ENCODE data around the gene ADAMTS15. TPM values are rescaled to one million over a fixed set of nuclear protein-coding genes. Genes with fewer than 3 reads are reported as not detected.

Gene ADAMTS15
- 35.1 TPM for total RNA-seq

DNA sequence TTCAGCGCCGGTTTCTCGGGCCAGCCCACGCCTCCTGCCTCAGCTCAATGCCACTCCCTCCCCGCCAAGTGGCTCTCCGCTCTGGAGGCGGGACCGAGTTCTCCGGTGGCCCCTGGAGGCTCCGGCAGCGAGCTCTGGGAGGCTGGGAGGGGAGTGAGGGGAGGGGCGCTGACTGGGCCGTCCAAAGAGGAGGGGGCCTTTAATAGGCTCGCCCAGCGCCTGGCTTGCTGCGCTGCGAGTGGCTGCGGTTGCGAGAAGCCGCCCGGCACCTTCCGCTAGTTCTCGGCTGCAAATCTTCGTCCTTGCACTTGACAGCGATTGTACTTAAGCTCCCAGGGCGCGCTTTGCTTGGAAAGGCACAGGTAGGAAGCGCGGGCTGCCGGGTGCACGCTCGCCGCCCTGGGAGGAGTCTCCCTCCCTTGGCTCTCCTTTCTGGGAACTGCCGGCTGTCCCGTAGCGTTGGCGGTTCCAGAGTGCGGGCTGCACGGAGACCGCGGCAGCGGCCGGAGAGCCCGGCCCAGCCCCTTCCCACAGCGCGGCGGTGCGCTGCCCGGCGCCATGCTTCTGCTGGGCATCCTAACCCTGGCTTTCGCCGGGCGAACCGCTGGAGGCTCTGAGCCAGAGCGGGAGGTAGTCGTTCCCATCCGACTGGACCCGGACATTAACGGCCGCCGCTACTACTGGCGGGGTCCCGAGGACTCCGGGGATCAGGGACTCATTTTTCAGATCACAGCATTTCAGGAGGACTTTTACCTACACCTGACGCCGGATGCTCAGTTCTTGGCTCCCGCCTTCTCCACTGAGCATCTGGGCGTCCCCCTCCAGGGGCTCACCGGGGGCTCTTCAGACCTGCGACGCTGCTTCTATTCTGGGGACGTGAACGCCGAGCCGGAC, at the start of gene ADAMTS15:
TSS of gene ADAMTS15 (plus strand) at position 230 of the 894 bp plus-strand sequence. CDS start at position 559, 329 bp downstream.
- DNase-seq, result peak; percentile 97

GRCh38 chr11:130399196-130399595, 49.2 kb upstream of the ADAMTS15 start:
- DNase-seq, result no peak

DNA sequence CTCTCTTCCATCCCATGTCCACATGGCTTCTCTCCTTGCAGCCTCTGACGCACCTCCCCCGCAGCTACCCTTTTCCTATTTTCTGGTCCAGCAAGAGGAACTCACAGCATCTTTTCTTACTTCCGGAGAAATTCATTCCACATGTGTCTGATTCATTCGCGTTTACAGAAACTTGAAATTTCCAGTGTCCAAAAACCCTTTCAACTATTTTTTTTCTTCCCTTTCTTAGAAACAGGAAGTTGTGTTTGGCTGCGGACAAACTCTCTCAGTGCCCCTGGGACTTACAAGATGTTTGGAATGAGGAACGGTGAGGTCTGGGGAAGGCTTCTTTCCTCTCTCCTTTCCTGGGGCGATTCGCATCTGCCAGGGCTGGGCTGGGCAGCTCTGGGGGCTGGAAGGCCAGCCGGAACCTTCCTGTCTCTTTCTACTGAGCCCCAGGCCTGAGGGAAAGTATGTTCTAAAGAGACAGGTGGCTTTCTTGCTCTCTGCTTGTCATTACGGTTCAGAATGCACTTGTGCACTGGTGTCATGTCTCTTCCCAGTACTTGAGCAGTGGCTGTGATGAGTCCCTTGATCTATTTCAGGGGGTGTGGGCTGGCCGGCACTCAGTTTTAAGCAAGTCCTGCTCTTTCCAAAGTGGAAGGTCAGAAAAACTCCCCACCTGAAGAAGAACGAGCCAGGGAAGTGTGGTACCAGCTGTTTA, 47.5 kb upstream of the ADAMTS15 start:
- peak; percentile 89 for DNase-seq

- DNase-seq, result no peak
Observed at GRCh38 chr11:130402570-130402969, 45.9 kb upstream of the ADAMTS15 start.

- DNase-seq, result peak; percentile 97
Observed at GRCh38 chr11:130403271-130403804, 45.1 kb upstream of the ADAMTS15 start.

DNA sequence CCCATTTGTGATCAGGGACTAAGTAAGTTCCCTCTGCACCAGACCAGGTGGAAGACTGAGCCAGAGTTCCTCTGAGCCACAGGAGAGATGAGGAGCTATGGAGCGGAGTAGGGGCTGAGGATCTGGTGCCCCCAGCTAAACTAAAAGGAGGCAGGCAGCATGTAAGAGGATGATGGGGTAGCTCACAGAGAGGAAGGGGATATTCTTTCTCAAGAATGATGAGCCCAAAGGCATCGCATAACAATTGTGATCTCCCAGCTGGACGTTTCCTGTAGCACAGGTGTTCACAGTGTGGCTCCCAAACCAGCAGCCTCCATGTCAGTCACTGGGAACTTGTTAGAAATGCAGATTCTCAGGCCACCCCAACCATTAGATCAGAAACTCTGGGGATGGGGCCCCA, 44.5 kb upstream of the ADAMTS15 start:
- DNase-seq, result no peak

DNA sequence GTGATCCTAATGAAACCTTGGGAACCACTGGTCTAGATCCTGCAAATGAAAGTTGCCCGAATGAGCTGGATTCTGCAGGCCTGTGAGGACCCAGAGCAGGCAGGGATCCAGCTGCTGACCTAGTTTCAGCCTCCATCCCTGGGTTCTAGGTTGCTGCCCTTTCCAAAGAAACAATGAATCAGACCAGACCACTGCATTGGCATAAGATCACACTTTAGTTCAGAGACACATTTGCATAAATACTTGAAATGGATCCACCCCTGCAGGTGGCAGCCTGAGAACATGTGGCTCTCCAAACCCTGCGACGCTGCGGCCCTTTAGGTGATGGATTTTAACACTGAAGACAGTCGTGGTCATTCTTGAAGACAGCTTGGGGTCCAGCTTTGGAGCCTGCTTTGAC, 43.7 kb upstream of the ADAMTS15 start:
- DNase-seq, result no peak

- no peak for DNase-seq
Observed at GRCh38 chr11:130405428-130405827, 43.0 kb upstream of the ADAMTS15 start.

- peak; percentile 64 for DNase-seq
Observed at GRCh38 chr11:130407978-130408377, 40.5 kb upstream of the ADAMTS15 start.

DNA sequence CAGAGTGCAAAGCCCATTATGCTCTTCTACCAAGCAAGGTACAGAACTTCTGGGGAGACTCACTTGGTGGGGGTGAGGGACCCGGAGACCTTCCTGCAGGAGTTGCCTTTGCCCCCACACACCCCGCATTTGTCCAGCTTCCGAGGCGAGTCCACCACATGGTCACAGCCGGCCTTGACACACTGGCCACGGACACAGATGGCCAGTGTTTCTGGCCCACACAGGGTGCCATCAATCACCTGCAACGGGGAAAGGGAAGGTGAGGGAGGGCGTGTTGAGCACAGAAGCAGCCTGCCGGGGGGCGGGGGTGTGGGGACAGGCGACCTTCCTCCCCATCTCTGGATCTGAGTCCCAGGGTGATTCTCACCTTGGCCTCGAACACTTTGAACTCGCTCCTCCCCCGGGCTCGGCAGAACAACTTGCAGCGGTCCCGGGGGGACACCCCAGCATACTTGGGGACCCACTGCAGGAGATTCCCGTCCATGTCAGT, 40.0 kb upstream of the ADAMTS15 start:
- no peak for DNase-seq

DNA sequence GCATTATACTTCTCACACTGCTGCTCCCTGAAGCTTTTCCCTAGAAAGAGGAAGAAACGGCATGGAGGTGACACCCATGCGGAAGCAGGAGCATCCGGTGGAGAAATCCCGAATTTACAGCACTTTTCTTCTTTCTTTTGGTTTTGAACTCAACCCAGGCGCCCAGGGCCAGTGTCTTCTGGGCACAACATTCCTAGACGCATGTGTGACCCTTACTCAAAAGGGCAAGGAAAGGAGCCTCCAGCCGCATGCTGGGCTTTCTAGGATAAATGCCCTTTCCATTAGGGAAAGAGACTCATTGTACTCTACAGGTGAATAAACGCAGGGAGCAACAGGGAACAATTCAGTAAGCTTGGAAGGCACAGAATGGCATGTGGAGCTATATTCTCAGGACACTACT, 39.5 kb upstream of the ADAMTS15 start:
- no peak for DNase-seq

GRCh38 chr11:130409594-130410388, 38.7 kb upstream of the ADAMTS15 start:
- no peak for DNase-seq

DNA sequence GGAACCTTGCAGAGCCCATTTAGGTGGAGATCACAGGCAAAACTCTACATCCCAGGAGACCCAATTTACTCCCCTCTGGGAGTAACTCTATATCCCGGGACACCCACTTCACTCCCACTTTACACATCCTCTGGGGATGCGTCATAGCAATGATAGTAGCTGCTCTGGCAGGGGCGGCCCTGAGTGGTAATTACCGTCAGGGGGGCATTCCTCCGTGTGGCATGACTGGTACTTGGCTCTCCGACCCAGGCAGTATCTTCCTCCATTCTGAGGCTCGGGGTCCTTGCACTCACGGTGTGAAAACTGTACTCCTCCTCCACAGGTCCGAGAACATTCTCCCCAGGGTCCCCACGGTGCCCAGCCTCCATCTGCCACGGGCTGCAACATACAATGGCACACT, 37.2 kb upstream of the ADAMTS15 start:
- DNase-seq, result no peak

GRCh38 chr11:130413405-130414106, 34.9 kb upstream of the ADAMTS15 start:
- DNase-seq, result no peak

GRCh38 chr11:130414107-130415080, 34.1 kb upstream of the ADAMTS15 start:
- no peak for DNase-seq

DNA sequence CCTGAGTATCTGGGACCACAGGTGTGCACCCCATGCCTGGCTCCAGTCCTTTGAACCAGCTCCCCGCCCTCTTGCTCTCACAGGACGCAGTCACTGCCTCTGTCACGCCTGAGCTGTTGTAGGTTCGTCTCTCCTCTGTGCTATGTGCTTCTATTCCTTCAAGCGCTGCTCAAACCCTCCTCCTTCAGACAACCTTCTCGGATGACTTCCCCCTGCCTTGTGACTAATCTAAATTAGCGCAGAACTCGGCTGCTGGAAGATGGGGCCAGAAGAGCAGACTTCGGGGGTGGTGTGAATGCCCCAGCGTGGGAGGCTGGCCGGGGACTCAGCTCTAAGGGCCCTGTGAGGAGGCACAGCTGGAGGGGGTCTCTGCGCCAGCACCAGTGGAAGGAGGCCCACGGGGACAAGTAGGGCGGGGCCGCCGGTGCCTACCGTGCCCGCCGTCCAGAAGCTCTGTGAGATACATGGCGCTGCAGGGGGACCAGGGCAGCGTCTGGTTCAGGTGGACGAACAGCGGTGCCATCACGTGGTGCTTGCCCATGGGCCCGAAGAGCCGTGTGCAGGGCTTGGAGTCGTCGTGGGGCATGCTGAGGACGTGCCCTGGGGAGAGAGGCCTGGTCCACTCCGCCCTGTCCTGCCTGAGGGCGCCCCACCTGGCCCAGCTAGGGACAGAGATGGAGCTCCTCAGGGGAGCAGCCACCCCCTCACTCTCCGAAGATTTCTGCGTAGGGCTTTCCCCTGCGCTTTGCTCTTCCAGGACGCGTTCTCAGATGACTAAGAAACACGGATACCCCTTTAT, 32.5 kb upstream of the ADAMTS15 start:
- DNase-seq, result peak; percentile 76

- DNase-seq, result no peak
Observed at GRCh38 chr11:130416530-130416882, 31.9 kb upstream of the ADAMTS15 start.

DNA sequence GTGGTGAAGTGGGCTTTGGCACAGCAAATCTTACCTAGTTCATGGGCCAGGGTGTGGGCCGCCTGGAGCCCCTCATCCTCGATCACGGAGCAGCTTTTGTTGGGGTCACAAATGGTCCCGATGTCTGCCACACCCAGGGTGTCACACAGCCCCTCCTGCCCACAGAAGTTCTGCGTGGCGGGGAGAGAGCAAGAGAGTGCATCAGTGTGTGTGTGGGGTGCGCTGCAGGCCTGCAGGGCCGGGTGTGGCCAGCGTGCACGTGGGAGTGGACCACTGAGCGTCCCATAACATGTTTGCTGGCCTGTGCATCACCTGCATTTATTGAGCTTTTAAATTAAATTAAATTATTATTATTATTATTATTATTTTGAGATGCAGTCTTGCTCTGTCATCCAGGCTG, 31.5 kb upstream of the ADAMTS15 start:
- DNase-seq, result no peak

DNA sequence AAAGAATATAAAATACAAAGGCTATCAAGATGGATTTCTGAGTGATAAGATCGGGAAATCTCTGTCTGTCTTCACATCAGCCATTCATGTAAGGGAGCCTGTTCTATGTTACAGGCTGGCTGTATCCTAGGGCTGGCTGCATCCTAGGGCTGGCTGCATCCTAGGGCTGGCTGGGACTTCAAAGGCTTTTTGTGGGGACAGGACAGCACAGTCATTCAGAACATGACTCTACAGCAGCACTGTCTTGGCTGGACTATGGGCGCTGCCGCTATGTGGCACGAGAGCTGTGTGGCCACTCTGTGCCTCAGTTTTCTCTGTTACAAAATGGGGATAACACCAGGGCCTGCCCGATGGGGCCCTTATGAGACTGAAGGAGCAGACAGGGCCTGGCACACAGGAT, 30.2 kb upstream of the ADAMTS15 start:
- DNase-seq, result no peak

GRCh38 chr11:130418756-130419155, 29.7 kb upstream of the ADAMTS15 start:
- peak; percentile 85 for DNase-seq

All from tongue (tissue), 2 donors.